GM12801 (cell line): ENCODE measurements around the gene ADCY4.

Source experiments
- TF ChIP-seq, protein P1 (sequence below): IDR thresholded peaks from one replicate; pipeline ENCODE4 v1.5.1; 2011; ENCODE audit warnings: control low read depth; ENCODE audit not compliant: insufficient read length; ENCODE audit errors: extremely low read depth

The ADCY4 gene

DNA sequence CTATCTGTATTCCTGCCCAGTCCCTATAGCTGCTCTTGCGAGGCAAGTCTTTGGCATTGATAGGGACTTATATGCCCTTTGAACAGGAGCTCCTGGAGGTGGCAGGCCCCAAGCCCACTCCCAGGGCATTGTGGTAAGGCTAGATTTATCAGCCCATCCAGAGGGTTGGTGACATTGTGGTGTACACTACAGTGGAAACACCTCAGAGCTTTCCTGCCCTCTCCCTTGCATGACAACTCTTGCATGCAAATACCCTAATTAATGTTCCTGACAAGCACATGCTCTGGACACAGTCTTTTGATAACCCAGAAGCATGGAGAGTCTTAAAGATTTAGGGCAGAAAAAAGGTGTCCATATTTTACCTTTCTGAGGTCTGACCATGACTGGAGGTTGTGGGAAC lies 5.7 kb upstream of the ADCY4 start:
- TF ChIP-seq, protein P1, sequence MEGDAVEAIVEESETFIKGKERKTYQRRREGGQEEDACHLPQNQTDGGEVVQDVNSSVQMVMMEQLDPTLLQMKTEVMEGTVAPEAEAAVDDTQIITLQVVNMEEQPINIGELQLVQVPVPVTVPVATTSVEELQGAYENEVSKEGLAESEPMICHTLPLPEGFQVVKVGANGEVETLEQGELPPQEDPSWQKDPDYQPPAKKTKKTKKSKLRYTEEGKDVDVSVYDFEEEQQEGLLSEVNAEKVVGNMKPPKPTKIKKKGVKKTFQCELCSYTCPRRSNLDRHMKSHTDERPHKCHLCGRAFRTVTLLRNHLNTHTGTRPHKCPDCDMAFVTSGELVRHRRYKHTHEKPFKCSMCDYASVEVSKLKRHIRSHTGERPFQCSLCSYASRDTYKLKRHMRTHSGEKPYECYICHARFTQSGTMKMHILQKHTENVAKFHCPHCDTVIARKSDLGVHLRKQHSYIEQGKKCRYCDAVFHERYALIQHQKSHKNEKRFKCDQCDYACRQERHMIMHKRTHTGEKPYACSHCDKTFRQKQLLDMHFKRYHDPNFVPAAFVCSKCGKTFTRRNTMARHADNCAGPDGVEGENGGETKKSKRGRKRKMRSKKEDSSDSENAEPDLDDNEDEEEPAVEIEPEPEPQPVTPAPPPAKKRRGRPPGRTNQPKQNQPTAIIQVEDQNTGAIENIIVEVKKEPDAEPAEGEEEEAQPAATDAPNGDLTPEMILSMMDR: no peak

DNA sequence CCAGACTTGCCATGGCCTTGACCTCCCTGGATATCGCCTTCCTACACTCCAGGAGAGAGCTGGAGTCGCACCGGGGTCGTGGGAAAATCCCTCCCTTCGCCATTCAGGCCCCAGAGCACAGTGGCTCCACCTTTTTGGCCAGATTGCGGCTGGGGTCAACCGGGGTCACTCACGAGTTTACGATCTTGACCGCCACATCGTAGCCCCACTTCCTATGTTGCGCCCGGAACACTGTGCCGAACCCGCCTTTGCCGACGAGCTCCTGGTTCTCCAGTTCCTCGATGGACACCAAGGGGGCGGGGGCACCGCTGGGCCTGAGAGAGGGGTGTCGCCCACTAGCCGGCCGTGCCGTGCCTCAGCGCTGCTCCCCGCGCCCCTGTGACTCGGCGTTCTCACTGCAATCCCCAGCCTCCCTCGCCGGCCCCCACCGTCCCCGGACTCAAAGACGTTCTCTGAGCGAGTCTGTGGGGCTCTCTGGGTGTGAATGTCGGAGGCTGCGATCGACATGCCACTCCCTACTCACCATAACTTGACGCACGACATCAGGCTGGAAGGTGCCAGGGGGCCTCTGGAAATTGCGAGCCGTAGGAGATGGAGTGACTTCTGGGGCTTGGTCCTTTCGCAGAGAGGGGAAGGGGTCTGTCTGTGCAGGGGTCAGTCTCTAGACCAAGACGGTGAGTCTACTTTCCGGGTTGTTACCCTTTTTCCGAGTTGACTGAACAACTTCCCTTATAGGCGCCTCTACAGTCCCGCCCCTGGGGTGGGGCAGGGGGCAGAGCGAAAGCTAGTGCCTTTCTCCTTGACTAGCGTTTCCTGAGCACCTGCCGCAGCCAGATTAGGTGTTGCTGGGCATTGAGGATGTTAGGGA lies 4.6 kb upstream of the ADCY4 start, which contains the start of gene RIPK3:
Gene RIPK3 (minus strand): TSS at position 708 of the 868 bp plus-strand sequence. CDS start 165 bp downstream, at position 543.
- TF ChIP-seq, protein P1: no peak

DNA sequence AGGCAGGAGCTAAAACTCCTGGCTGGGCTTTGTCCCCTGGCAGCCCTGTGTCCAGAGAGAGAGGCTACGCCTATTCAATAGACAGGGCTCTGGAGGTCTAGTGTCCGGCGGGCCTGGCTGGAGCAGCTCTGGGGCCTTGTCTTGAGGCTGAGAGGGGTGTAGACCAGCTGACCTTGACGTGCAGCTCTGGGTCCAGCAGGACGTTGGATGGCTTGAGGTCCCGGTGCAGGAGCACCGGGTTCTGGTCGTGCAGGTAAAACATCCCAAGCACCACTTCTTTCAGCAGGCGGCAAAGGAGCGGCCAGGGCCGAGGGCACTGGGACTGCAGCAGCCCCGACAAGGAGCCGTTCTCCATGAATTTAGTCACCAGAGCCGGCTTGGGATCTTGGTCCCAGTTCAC lies 4.0 kb upstream of the ADCY4 start:
- TF ChIP-seq, protein P1: no peak

DNA sequence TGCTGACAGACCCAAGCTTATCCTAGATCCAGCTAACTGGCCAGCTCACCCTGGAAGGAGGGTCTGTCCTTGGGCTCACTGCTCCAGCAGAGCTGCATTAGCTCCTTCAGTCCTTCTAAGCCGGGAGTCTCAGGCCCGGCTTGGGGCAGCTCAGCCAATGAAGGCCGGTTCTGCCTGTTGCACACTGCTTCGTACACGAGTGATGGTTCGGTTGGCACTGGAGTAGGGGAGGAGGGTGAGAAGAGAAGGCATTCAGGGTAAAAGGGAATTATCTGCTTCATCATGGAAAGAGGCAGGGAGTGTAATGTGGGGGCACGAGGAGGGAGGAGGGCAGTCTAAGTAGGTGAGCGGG lies 2.9 kb upstream of the ADCY4 start:
- TF ChIP-seq, protein P1: no peak

DNA sequence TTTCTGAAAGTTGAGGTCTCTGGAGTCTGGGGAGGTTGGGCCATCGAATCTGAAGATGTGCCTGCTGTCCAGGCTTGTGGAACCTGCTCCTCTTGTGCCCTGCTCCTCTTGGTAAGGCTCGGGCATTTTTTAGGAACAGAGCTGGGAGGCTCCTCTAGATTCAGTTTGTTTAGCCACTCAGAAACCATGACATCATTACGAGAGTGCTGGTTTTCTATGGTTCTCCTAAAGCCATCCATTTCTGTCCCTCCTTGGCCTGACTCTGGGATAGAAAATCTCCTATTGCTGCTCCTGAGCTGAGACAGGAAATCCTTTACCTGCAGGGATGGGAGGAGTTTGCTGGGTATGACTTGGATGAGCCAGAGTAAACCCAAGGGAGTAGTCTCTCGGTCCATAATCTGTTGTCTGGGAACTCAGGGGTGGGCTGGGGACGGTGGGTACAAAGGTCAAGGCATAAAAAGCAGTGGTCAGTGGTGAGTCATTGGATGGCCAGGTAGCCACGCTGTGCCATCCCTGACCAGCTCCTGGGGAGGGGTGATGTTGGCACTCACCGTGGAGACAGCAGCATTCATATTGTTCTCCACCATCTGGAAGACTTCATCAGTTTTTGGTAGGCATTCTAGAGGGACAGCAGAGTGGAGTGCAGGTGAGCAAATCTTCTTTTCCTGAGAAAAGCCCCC lies 2.4 kb upstream of the ADCY4 start:
- TF ChIP-seq, protein P1: no peak

DNA sequence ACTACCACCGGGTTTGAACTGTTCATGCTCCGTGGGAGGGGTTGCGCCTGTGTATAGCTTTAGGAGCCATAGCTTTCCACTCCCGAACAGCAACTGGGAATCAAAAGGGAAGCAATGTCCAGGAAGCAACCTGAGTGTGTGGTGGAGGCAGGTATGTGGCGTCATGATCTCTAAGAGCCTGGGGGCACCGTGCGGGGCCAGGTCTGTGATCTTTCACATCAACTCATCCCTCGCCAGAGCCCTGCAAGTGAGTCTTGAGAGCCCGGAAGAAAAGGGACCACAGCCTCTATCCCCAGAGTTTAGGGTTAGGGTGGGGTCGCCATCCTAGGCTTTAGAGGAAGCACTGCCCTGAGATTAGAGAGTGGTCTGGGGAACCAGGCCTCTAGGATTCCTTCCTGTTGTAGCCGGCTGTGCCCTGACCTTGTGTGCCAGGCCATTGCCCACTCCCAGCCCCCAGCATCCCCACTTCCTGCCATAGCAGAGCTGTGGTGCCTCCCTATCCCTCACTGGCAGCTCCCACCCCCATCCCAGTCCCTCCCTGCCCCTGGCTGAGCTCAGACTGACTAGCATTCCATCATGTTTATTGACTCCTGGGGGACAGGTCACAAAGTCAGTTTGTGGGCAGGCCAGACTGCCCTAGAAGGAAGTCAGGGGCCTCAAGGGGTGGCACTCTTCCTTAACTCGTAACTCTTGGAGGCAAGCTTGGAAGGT lies 745 bp upstream of the ADCY4 start:
- TF ChIP-seq, protein P1: no peak
